HG03045 (cell line): ENCODE results near the gene HIPK4.

Experiments used
- ATAC-seq: cut with Tn5 transposase; IDR thresholded peaks from one replicate; pipeline ENCODE4 v1.9.1; 2021; ENCODE audit warnings: mild to moderate bottlenecking, moderate library complexity; ENCODE audit not compliant: unreplicated experiment

The HIPK4 gene

GRCh38 chr19:40369797-40370196 is 20.2 kb downstream of the HIPK4 start:
- ATAC-seq = no peak

GRCh38 chr19:40367577-40368434 is 22.2 kb downstream of the HIPK4 start:
- ATAC-seq = no peak

- ATAC-seq = no peak
Measured at GRCh38 chr19:40366697-40367561, 23.1 kb downstream of the HIPK4 start.

GRCh38 chr19:40365613-40366401 is 24.2 kb downstream of the HIPK4 start:
- no peak for ATAC-seq

- ATAC-seq = no peak
Measured at GRCh38 chr19:40365010-40365409, 25.0 kb downstream of the HIPK4 start.

- no peak for ATAC-seq
Measured at GRCh38 chr19:40363069-40363468, 26.9 kb downstream of the HIPK4 start.

GRCh38 chr19:40362160-40362559 is 27.8 kb downstream of the HIPK4 start:
- no peak for ATAC-seq

GRCh38 chr19:40360708-40361241 is 29.2 kb downstream of the HIPK4 start:
- no peak for ATAC-seq

- ATAC-seq = no peak
Measured at GRCh38 chr19:40360020-40360707, 29.8 kb downstream of the HIPK4 start.

- no peak for ATAC-seq
Measured at GRCh38 chr19:40358773-40359172, 31.2 kb downstream of the HIPK4 start.

- ATAC-seq = no peak
Measured at GRCh38 chr19:40357640-40358039, 32.3 kb downstream of the HIPK4 start.

- ATAC-seq = no peak
Measured at GRCh38 chr19:40356681-40357595, 33.0 kb downstream of the HIPK4 start.

GRCh38 chr19:40355975-40356680 is 33.9 kb downstream of the HIPK4 start:
- ATAC-seq = no peak

- no peak for ATAC-seq
Measured at GRCh38 chr19:40348961-40349507, 40.9 kb downstream of the HIPK4 start.

GRCh38 chr19:40348125-40348913 is 41.7 kb downstream of the HIPK4 start, which contains the start of the genes C19orf47 and PLD3:
Gene C19orf47 (minus strand): TSS chr19:40348397. CDS start chr19:40341857, 6,540 bp downstream.
Gene PLD3 (plus strand): TSS chr19:40348695. CDS start chr19:40366484, 17,789 bp downstream.
- ATAC-seq = peak; percentile 95

- ATAC-seq = no peak
Measured at GRCh38 chr19:40344422-40344821, 45.6 kb downstream of the HIPK4 start.

GRCh38 chr19:40342644-40343311 is 47.2 kb downstream of the HIPK4 start:
- no peak for ATAC-seq
